Pancreas (tissue), 10 donors: Measurements from ENCODE around the gene CTSW. TPM values are rescaled to one million over a fixed set of nuclear protein-coding genes. Genes with fewer than 3 reads are reported as not detected.

Experiments
- ATAC-seq, 4 donors: fragments of 200-7000 bp; cut with Tn5 transposase; one replicate each; pipeline versions ENCODE4 v1.8.0 to v1.9.1; 2020; ENCODE audit warnings: mild to moderate bottlenecking in 4 of 4, moderate library complexity in 4 of 4
- DNase-seq, 6 donors: peaks; one replicate each; pipeline ENCODE4 v3.0.0-alpha.2; 2020
- FAIRE-seq: peaks from 2 replicates; lab custom pipeline; 2012; peaks lifted over from hg19 to GRCh38; lab: Jason Lieb, UNC
- H3K27ac ChIP-seq, 4 donors: fragments of 200-600 bp; sonication (generic); 1 replicate in 3 of 4; 2 replicates in 1 of 4; pipeline versions ENCODE4 v1.5.0 to v1.8.0; 2020
- H3K27me3 ChIP-seq, 4 donors: fragments of 200-600 bp; one replicate each; pipeline ENCODE4 v1.8.0; 2021
- H3K36me3 ChIP-seq, 3 donors: fragments of 200-600 bp; sonication (generic) in 1 of 3; one replicate each; pipeline versions ENCODE4 v1.5.0 to v1.8.0; 2020 to 2021
- H3K4me1 ChIP-seq, 3 donors: fragments of 200-600 bp; one replicate each; pipeline ENCODE4 v1.8.0; 2021
- H3K4me3 ChIP-seq, 4 donors: fragments of 200-600 bp; sonication (generic) in 2 of 4; one replicate each; pipeline versions ENCODE4 v1.5.0 to v1.8.0; 2020 to 2021
- H3K9me3 ChIP-seq, 4 donors: fragments of 200-600 bp; one replicate each; pipeline ENCODE4 v1.8.0; 2021
- CTCF ChIP-seq, 4 donors: fragments of 200-600 bp; sonication (generic) in 3 of 4; IDR thresholded peaks; one replicate each; pipeline versions ENCODE4 v1.5.0 to v1.8.0; 2021; ENCODE audit warnings: antibody characterized with exemption in 4 of 4
- WGBS, 2 donors: extraction: QIAGEN DNeasy Blood & Tissue Kit; methylation state at CpG; one replicate each; pipeline ENCODE4 v1.1.7; 2013; 5-methylcytosine and 5-hydroxymethylcytosine counted together
- intact Hi-C, 3 donors: fragments of 100-400 bp; cut with DNase I; formaldehyde crosslinking; loops; one replicate each; pipeline versions ENCODE4 v1.11.1 to v1.14.2; 2022
- polyA plus RNA-seq, 2 donors: library from polyadenylated mRNA; stranded (reverse); fragments of 200-250 nt; gene quantifications; one replicate each; pipeline ENCODE4 v1.2.3, GENCODE V29; 2013
- total RNA-seq, 6 donors: library from RNA; stranded (reverse); fragmentation: NEBNext Ultra II Directional in 4 of 6; extraction: Animal tissue kit (Norgen Biotek cat#: 25700) in 4 of 6; gene quantifications; one replicate each; pipeline versions ENCODE4 v1.2.1 to v1.2.4, GENCODE V29; 2021 to 2023
- donor health status: healthy with polysubstance abuse.
- donor health status: DM: no; HTN: no; CAD: no; lungs with moderate emphysema.
- donor health status: DM: no; HTN: no; CAD: no.
- donor health status: control.
- donor health status: control.
- donor health status: Bipolar disorder and iron deficiency.
- donor health status: DM: yes; HTN: yes; CAD: no.
- donor health status: DM: no; HTN: no; CAD: no.
- donor health status: DM: no; HTN: no; CAD: no.
- donor health status: DM: yes; HTN: yes; CAD: no.

Gene CTSW
- total and polyA plus RNA-seq, 8 donors: 0.14 to 0.72 (median 0.46) TPM; not detected in 1

DNA sequence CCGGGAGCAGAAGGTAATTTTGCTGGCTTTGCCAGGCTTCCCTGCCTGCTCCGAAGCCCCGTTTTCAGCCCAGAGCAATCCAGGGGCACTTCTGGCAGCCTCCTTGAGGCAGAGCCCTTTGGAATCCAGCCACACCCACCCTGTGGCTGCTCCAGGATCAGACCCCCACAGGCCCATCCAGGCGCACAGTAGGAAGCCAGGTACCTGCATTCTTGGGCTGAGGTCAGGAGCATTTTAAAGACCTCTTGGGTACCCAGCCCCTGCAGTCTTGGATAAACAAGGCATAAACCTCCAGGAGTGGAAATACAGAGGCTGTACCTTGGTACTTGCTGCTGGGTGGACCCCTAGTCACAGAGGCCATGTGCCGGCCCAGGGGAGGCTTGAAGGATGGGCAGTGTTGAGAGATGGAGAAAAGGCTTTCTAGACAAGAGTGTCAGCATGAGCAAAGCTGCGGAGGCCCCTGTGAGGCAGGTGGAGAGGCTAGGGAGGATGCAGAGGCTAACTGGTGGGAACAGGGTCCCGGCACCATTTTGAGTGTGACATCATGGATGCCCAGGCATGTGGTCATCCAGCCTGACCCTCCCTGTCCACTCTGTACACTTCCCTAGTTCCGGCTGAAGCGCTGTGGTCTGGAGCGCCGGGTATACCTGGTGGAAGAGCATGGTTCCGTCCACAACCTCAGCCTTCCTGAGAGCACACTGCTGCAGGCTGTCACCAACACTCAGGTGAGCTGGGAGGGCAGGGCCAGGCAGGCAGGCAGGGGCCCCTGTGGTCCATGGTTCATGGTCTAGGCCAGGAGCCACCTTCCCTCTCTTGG is 15.5 kb upstream of the CTSW start:
- no peak overlapping the region for H3K27ac ChIP-seq
- H3K27me3 ChIP-seq: no peaks in the 10 kb centered on the region
- peaks cover 0 to 13% (median 4%) of the 10 kb centered on the region in 3 donors for H3K4me1 ChIP-seq
- TF ChIP-seq CTCF (IDR thresholded peaks at IDR 0.05): no peak
- intact Hi-C loops: no loop called here
- 84 to 85% methylated on average over 11 to 12 of the region's 12 CpGs for WGBS, 2 donors
- no peak overlapping the region for H3K4me3 ChIP-seq
- no peaks in the 10 kb centered on the region for H3K9me3 ChIP-seq
- H3K36me3 ChIP-seq: peaks cover 0 to 27% (median 13%) of the 10 kb centered on the region in 3 donors
- DNase-seq (peak in 2 of 6 donors; percentile 18 to 19), ATAC-seq (no peak), FAIRE-seq (no peak)

- Histone ChIP-seq H3K27ac (no peak overlapping the region), H3K27me3 (no peaks in the 10 kb centered on the region), H3K4me1 (peaks cover 0 to 10% (median 4%) of the 10 kb centered on the region in 3 donors), H3K36me3 (peaks cover 0 to 27% (median 13%) of the 10 kb centered on the region in 3 donors), H3K9me3 (no peaks in the 10 kb centered on the region), H3K4me3 (no peak overlapping the region)
- ATAC-seq: no peak
- intact Hi-C loops: no loop called here
- no peak for FAIRE-seq
- whole genome bisulfite sequencing, 2 donors: 86 to 89% methylated on average over 18 of the region's 18 CpGs
- TF ChIP-seq CTCF (IDR thresholded peaks at IDR 0.05): no peak
- DNase-seq: peak in 2 of 6 donors; percentile 12 to 71
These were observed 14.7 kb upstream of the CTSW start for GRCh38 chr11:65864706-65865471.

DNA sequence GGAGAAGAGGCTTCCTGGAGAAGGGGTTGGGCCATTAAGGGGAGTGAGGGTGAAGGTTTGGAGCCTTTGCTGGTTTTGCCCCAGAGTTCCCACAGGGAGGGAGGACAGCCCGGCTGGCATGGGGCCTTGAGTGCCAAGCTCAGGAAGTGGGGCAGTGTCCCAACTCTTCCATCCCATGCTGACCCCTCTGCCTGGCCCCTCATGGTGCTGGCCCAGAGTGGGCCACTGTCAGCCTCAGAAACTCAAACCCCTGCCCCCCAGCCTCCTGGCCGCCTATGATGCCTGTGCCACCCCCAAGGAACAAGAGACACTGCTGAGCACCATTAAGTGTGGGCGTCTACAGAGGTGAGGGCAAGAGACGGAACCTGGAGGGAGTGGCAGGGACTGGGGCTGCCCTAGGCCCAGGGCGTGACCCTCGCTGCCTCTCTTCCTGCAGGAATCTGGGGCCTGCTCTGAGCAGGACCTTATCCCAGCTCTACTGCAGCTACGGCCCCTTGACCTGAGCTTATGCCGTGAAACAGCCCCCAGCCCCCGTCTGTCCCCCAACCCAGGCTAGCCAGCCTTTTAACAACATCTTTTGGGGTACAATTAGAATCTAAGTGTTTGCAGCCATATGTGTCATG is 14.0 kb upstream of the CTSW start:
- no peak for TF ChIP-seq CTCF (IDR thresholded peaks at IDR 0.05)
- H3K4me1 ChIP-seq: peaks cover 0 to 9% (median 4%) of the 10 kb centered on the region in 3 donors
- DNase-seq: peak in 3 of 6 donors; percentile 17 to 47 (median 46)

DNA sequence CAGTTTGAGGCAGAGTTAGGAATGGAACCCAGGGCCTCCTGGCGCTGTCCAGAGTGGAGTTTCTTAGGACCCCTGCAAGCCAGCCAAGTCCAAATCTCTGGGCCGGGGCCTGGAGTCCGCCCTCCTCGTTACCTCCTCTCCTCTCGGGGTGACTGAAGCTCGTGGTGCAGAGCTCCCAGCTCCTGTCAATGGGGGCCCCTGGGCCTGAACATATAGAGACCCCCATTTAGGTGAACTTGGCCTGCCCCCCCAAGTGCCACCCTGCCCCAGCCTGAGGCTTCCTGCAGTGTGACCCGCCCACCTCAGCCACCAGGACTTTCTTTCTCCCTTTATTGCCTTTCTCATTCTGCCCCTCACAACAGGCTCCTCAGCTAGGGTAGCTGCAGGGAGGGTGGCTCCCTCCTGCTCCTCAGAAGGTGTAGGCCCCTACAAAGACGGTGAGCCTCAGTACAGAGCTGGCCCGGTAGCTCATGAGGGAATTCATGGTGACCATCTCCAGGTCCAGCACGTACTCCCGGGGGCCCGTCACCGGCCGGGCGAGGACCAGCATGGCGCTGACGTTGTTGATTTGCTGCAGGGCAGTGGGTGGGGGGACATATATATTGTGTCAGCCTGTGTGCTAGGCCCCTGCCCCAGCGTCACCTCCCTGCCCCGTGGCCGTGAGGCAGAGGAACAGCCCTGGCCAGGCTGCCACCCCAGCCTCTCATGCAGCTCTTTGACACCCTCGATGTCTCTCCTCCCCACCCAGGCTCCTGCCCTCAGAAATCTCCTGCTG is 12.9 kb upstream of the CTSW start:
- Histone ChIP-seq H3K27me3 (no peaks in the 10 kb centered on the region), H3K27ac (no peak overlapping the region), H3K9me3 (no peaks in the 10 kb centered on the region), H3K4me3 (no peak overlapping the region), H3K36me3 (peaks cover 0 to 27% (median 13%) of the 10 kb centered on the region in 3 donors), H3K4me1 (peaks cover 0 to 3% (median 0%) of the 10 kb centered on the region in 3 donors)
- intact Hi-C loops: no loop called here
- no peak for TF ChIP-seq CTCF (IDR thresholded peaks at IDR 0.05)
- FAIRE-seq (no peak), ATAC-seq (no peak), DNase-seq (peak in 3 of 6 donors; percentile 14 to 61 (median 57))
- 91 to 92% methylated on average over 21 of the region's 21 CpGs for WGBS, 2 donors

More for the DNA sequence above, 14.0 kb upstream of the CTSW start:
- Histone ChIP-seq H3K9me3 (no peaks in the 10 kb centered on the region), H3K4me3 (no peak overlapping the region), H3K27ac (no peak overlapping the region), H3K36me3 (peaks cover 0 to 27% (median 13%) of the 10 kb centered on the region in 3 donors), H3K27me3 (no peaks in the 10 kb centered on the region)
- no peak for FAIRE-seq
- WGBS, 2 donors: 89 to 96% methylated on average over 8 to 9 of the region's 9 CpGs
- no peak for ATAC-seq
- intact Hi-C loops: no loop called here
